HepG2 (cell line): Measurements from ENCODE around the gene COCH. TPM values are rescaled to one million over a fixed set of nuclear protein-coding genes. Genes with fewer than 3 reads are reported as not detected.

Source experiments
- AGO2 ChIP-seq: fragments of 200-400 bp; formaldehyde crosslinking; optimal IDR thresholded peaks from 2 replicates; pipeline ENCODE3; 2017; ENCODE audit warnings: mild to moderate bottlenecking, low read depth, low read length, moderate library complexity
- CAMTA2 ChIP-seq: sonication (generic); formaldehyde crosslinking; IDR thresholded peaks from 2 replicates; pipeline ENCODE4 v1.4.0; 2020; ENCODE audit warnings: mild to moderate bottlenecking, missing genetic modification reagents, borderline replicate concordance
- ELF4 ChIP-seq: sonication (generic); formaldehyde crosslinking; IDR thresholded peaks from 2 replicates; pipeline ENCODE4 v1.5.0; 2020; ENCODE audit warnings: missing genetic modification reagents, mild to moderate bottlenecking, moderate library complexity, borderline replicate concordance
- GATAD1 ChIP-seq: IDR thresholded peaks from 2 replicates; pipeline ENCODE4 v1.6.1; 2016; ENCODE audit warnings: missing genetic modification reagents, missing compliant biosample characterization
- TOPORS ChIP-seq: sonication (generic); formaldehyde crosslinking; IDR thresholded peaks from 2 replicates; pipeline ENCODE4 v1.8.0; 2023; ENCODE audit warnings: mild to moderate bottlenecking, missing genetic modification reagents
- ZBTB4 ChIP-seq: sonication (generic); formaldehyde crosslinking; IDR thresholded peaks from 2 replicates; pipeline ENCODE4 v1.4.0; 2020; ENCODE audit warnings: missing genetic modification reagents, mild to moderate bottlenecking, borderline replicate concordance
- ZNF407 ChIP-seq: sonication (generic); formaldehyde crosslinking; IDR thresholded peaks from one replicate; pipeline ENCODE4 v1.5.1; 2020; ENCODE audit warnings: mild to moderate bottlenecking, missing genetic modification reagents; ENCODE audit errors: not compliant biosample characterization
- ZSCAN30 ChIP-seq: sonication (generic); formaldehyde crosslinking; IDR thresholded peaks from 2 replicates; pipeline ENCODE4 v1.5.0; 2020; ENCODE audit warnings: mild to moderate bottlenecking, missing genetic modification reagents
- polyA plus RNA-seq, 8 experiments: library from polyadenylated mRNA; depleted of rRNA in 3 of 8; stranded (reverse) in 7 of 8; unstranded in 1 of 8; fragments of >200 nt; fragmentation: Illumina TruSeq in 4 of 8; extraction: Trizol in 4 of 8; gene quantifications; 2 replicates each; pipeline versions ENCODE4 v1.2.1 to v1.2.3, GENCODE V29; 2011 to 2016; ENCODE audit warnings: low read depth in 4 of 8, missing spikeins in 1 of 8, mixed read lengths in 1 of 8; ENCODE audit not compliant: insufficient read depth in 1 of 8
- total RNA-seq, 5 experiments: library from RNA; depleted of rRNA; stranded (reverse); fragments of >200 nt; fragmentation: Illumina TruSeq; extraction: Trizol; gene quantifications; 2 replicates each; pipeline ENCODE4 v1.2.3, GENCODE V29; 2016; ENCODE audit warnings: low read depth in 1 of 5
- TF ChIP-seq, protein P1 (sequence below): fragments of 450-650 bp; IDR thresholded peaks from 2 replicates; pipeline ENCODE4 v1.6.1; 2016
- TF ChIP-seq, protein P2 (sequence below): sonication (generic); formaldehyde crosslinking; conservative IDR thresholded peaks from 2 replicates; pipeline ENCODE4 v1.5.0; 2020; ENCODE audit warnings: missing genetic modification reagents

COCH gene
- total and polyA plus RNA-seq, 2 of the 13 experiments (the other 11 are each of a cell fraction or from before 2014, with no cell fraction given), result 78.2 to 79.3 TPM

GRCh38 chr14:30874120-30874998 is at the start of gene COCH (continued):
- TF ChIP-seq CAMTA2 (CRISPR knock-in tag) (peak; percentile 89; the same call in 1 of the 2 replicates), ZNF407 (CRISPR knock-in tag) (peak; percentile 97), ZSCAN30 (no peak), AGO2 (peak; percentile 92), ZBTB4 (CRISPR knock-in tag) (no peak; the same call in none of the 2 replicates), GATAD1 (peak; percentile 46; the same call in 1 of the 2 replicates), ELF4 (CRISPR knock-in tag) (no peak), TOPORS (peak; percentile 97)
- TF ChIP-seq, protein P1, sequence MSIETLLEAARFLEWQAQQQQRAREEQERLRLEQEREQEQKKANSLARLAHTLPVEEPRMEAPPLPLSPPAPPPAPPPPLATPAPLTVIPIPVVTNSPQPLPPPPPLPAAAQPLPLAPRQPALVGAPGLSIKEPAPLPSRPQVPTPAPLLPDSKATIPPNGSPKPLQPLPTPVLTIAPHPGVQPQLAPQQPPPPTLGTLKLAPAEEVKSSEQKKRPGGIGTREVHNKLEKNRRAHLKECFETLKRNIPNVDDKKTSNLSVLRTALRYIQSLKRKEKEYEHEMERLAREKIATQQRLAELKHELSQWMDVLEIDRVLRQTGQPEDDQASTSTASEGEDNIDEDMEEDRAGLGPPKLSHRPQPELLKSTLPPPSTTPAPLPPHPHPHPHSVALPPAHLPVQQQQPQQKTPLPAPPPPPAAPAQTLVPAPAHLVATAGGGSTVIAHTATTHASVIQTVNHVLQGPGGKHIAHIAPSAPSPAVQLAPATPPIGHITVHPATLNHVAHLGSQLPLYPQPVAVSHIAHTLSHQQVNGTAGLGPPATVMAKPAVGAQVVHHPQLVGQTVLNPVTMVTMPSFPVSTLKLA, result no peak
- TF ChIP-seq, protein P2, sequence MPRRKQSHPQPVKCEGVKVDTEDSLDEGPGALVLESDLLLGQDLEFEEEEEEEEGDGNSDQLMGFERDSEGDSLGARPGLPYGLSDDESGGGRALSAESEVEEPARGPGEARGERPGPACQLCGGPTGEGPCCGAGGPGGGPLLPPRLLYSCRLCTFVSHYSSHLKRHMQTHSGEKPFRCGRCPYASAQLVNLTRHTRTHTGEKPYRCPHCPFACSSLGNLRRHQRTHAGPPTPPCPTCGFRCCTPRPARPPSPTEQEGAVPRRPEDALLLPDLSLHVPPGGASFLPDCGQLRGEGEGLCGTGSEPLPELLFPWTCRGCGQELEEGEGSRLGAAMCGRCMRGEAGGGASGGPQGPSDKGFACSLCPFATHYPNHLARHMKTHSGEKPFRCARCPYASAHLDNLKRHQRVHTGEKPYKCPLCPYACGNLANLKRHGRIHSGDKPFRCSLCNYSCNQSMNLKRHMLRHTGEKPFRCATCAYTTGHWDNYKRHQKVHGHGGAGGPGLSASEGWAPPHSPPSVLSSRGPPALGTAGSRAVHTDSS (CRISPR knock-in tag), result no peak
